Occipital lobe (tissue), 2 donors: ENCODE data around the gene HNRNPCL1. TPM values are rescaled to one million over a fixed set of nuclear protein-coding genes. Genes with fewer than 3 reads are reported as not detected.
"Not testable (repeated sequence)": the region's sequence is repeated elsewhere in the genome, so short reads cannot be mapped to it uniquely, and the experiment has no call there.

Source experiments
- DNase-seq: peaks from one replicate; lab custom pipeline; 2025; lab: John Stamatoyannopoulos, UW
- total RNA-seq: library from RNA; depleted of rRNA; stranded (reverse); fragments of >200 nt; gene quantifications from one replicate; pipeline ENCODE4 v1.2.3, GENCODE V29; 2014

HNRNPCL1 gene
- not detected for total RNA-seq

DNA sequence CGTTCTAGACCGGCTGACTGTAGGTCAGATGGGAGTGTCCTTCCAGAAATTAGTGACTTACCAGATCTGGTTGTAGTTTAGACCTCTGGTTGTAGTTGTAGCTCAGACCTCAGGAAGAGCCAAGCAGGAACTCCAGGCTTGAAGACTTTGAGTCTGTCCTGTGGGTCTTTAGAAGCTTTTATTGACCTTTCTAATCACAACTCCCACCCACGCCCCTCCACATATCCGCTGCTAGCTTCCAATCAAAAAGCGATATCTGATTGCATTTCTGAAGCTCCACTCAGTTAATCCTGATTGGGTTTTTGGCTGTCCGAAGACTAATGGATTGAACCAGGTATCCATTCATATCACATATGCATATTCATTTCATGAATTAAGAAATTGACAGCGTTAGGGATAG is at the start of gene HNRNPCL1:
TSS of gene HNRNPCL1 (minus strand) at position 101 of the 400 bp plus-strand sequence. CDS start 431 bp downstream, outside the sequence.
- DNase-seq, result not testable (repeated sequence)

DNA sequence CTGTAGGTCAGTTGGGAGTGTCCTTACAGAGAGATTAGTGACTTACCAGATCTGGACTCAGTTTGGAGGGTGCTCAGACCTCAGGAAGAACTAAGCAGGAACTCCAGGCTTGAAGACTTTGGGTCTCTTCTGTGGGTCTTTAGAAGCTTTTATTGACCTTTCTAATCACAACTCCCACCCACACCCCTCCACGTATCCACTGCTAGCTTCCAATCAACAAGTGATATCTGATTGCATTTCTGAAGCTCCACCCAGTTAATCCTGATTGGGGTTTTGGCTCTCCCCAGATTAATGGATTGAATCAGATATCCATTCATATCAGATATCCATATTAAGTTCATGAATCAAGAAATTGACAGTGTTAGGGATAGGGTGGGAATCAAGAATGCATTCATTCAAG is 49.6 kb upstream of the HNRNPCL1 start, which contains the start of gene PRAMEF10:
TSS of gene PRAMEF10 (minus strand) at position 101 of the 400 bp plus-strand sequence. CDS start 2,423 bp downstream, outside the sequence.
- DNase-seq, result not testable (repeated sequence)

DNA sequence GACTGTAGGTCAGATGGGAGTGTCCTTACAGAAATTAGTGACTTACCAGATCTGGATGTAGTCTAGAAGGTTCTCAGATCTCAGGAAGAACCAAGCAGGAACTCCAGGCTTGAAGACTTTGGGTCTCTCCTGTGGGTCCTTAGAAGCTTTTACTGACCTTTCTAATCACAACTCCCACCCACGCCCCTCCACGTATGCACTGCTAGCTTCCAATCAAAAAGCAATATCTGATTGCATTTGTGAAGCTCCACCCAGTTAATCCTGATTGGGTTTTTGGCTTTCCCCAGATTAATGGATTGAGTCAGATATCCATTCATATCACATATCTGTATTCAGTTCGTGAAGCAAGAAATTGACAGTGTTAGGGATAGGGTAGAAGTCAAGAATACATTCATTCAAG is 37.6 kb upstream of the HNRNPCL1 start, which contains the start of gene PRAMEF4:
TSS of gene PRAMEF4 (minus strand) at position 101 of the 400 bp plus-strand sequence. CDS start 2,807 bp downstream, outside the sequence.
- DNase-seq, result not testable (repeated sequence)

DNA sequence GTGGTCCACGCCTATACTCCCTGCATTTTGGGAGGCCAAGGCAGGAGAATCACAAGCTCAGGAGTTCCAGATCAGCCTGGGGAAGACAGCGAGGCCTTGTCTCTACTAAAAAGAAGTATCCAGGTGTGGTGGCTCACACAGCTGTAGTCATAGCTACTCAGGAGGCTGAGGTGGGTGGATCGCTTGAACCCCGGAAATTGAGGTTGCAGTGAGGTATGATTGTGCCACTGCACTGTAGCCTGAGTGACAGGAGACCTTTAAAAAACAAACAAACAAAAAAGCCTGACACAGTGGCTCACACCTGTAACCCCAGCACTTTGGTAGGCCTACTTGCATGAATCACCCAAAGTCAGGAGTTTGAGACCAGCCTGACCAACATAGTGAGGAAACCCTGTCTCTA is 29.9 kb upstream of the HNRNPCL1 start:
- not testable (repeated sequence) for DNase-seq

DNA sequence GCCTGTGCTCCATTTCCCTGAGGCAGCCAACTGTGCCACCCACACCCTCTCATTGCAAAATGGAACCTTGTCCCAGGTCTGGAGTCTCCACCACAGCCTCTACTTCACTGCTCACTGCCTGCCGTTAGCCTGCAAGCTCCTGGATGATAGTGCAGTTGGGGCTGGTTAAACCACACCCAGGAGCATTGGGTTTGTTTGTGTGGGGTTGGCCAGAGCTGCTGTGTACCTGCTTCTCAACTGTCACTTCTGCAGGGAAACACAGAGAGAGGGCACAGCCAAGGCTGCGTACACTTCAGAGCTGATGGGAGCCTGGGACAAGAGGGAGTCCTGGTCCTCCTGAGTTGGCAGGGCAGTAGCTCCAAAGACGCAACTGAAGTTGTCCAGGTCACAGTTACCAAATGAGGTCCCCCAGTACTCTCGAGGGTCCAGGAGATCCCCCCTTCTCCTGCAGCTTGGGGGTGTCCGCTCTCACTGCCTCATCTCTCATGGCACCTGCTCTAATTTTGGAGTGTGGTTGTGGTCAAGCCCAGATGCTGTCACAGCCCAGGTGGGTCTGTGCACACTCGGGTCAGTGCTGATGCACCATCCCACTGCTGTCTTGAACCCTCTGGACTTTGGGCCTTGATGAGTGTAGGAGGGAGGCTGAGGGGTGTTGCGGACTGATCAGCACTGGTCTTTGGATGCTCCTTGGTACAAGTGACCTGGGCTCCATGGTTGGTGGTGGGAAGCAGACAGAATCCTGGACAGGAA is 14.8 kb upstream of the HNRNPCL1 start:
- not testable (repeated sequence) for DNase-seq

DNA sequence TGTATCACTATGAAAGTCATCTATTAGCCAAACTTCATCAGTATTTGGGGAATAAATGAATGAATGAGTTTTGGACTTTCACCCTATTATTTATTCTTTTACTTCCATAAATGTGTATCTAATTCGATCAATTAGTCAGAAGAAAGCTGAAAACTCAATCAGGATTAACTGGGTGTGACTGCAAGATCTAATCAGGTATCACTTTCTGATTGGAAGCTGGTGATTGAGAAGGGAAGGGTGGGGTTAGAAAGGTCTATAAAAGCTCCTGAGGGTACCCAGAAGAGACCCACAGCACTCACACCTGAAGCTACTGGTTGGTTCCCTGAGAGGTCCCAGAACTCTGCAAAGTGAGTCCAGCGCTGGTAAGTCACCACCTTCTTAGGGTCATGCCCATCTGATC is 8.3 kb upstream of the HNRNPCL1 start, which contains the start of gene PRAMEF2:
TSS of gene PRAMEF2 (plus strand) at position 301 of the 400 bp plus-strand sequence. CDS start 1,924 bp downstream, outside the sequence.
- not testable (repeated sequence) for DNase-seq

DNA sequence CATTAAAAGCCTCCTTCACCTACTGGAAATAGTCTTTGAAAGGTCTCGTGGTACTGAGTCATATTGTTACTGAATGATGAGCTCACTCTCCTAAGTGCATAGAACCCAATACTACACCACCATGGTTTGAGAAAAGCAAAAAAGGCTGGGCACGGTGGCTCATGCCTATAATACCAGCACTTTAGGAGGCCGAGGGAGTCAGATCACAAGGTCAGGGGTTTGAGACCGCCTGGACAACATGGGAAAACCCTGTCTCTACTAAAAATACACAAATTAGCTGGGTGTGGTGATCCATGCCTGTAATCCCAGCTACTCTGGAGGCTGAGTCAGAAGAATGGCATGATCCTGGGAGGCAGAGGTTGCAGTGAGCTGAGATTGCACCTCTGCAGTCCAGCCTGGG is 3.3 kb upstream of the HNRNPCL1 start:
- DNase-seq, result no peak

DNA sequence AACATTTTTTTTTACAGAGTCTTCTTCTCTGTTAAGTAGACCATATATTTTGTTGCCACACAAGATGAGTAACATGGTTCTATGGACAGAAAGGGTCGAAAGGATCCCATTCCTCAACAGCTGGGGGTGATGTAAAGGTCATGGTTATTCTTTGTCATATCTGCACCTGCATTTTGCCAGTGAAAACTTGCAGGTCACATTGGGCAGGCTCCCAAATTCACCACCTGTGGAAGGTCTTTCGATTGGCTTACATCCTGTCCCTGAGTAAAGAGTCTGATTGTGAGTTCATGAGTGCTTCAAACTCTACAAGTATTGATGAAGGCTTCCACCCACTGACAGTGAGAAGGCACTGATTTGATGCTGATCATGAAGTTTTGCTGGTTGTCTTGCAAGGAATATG is 15.3 kb downstream of the HNRNPCL1 start:
- not testable (repeated sequence) for DNase-seq

DNA sequence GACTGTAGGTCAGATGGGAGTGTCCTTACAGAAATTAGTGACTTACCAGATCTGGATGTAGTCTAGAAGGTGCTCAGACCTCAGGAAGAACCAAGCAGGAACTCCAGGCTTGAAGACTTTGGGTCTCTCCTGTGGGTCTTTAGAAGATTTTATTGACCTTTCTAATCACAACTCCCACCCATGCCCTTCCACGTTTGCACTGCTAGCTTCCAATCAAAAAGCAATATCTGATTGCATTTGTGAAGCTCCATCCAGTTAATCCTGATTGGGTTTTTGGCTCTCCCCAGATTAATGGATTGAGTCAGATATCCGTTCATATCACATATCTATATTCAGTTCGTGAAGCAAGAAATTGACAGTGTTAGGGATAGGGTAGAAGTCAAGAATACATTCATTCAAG is 17.2 kb downstream of the HNRNPCL1 start, which contains the start of gene PRAMEF11:
TSS of gene PRAMEF11 (minus strand) at position 101 of the 400 bp plus-strand sequence. CDS start 2,621 bp downstream, outside the sequence.
- not testable (repeated sequence) for DNase-seq

DNA sequence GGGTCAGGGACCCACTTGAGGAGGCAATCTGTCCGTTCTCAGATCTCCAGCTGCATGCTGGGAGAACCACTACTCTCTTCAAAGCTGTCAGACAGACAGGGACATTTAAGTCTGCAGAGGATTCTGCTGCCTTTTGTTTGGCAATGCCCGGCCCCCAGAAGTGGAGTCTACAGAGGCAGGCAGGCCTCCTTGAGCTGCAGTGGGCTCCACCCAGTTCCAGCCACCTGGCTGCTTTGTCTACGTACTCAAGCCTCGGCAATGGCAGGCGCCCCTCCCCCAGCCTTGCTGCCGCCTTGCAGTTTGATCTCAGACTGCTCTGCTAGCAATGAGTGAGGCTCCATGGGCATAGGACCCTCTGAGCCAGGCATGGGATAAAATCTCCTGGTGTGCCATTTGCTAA is 29.5 kb downstream of the HNRNPCL1 start:
- not testable (repeated sequence) for DNase-seq

DNA sequence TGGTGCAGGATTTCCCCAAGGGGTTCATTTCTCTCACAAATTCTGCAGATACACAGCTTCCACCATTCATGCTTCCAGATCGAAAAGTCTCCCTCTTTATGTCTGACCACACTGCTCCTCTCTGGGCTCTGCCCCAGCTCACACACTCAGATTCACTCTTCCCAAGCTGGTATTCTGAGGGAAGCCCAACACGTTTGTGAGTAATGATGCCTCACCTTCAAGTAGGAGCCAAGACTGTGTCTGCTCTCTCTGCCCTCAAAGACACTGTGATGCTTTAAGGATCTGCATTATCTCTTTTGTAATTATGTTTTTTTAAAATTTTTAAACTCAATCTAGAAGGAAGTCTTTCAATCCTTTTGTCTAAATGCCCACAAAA is 37.1 kb downstream of the HNRNPCL1 start:
- DNase-seq, result no peak

DNA sequence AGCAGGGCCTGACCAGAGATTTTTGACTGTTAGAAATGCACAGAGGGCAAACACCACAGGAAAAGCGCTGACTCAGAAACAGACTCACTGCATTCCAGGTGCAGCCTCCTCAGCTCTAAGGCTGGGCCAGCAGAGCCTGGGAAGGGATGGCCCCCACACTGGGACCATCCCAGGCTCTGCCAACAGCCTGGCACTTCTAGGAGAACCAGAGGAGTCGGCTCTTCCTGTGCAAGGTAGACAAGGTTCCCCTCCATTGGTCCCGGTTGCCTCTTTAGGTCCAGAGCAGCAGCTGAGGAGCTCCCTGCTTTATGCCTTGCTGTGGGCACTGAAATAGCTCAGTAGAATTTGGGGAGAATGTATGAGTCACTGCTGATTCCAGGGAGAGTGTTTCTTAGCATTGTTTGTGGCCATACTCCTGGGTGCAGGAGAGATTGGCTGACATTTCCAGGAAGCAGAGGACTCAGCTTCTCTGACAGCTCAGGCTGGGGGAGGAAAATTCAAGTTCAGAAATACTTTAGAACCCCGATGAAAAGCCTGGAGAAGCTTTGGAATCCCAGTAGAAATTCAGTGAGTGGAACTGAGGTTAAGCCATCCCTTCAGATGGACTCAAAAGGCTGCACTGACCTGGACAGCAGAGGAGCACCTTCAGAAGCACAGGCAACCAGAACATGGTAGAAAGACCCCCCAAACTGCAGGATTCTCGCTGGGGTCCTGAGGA is 37.7 kb downstream of the HNRNPCL1 start:
- DNase-seq, result no peak

DNA sequence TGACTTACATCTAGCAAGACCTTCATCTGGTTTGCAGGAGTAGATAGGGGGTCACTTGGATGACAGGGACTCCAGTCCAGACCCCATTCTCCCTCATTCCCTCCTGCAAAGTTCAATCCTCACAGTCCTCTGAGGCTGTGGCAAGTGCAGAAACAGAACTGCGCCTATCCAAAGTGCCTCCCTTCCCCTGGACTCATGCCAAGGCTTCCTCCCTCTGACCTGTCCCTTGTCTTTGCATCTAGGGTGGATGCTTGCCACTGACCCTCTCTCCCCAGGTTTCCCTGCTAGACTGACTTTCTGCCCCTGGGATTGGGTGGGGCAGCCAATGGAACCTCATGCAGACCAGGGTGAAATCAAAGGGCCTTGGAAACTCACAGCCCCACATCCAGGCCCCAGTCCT is 38.6 kb downstream of the HNRNPCL1 start:
- DNase-seq, result no peak

DNA sequence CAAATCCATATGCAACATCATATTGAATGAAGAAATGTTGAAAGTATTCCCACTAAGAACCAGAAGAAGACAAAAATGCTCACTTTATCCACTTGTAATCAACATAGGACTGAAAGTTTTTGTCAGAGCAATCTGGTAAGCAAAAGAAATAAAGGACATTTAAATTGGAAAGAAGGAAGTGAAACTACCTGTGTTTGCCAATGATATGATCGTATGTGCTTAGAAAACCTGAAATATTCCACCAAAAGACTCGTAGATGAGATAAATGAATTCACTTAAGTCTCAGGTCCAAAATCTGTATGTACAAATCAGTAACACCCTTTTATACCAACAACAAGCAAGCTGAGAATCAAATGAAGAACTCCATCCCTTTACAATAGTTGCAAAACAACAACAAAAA is 48.8 kb downstream of the HNRNPCL1 start:
- no peak for DNase-seq

DNA sequence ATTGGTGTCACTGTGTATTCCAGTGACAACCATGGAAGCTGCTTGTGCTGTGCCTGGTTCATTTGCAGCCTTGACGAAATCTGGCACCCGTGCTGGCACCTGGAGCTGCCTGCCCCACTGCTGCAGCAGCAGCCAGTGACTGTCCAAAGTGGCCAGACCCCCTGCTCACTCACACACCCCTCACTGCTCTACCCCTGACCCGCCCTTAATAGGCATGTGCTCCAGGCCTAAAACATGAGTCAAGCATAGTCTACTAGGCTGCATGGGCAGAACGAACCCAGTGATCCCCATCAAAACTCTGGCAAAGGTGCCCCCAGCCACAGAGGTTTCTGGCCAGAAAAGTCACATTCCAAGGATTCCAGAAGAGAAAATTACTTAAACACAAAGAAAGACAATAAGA is 49.6 kb downstream of the HNRNPCL1 start:
- no peak for DNase-seq

Other genes starting within 250 kb of the HNRNPCL1 start
- gene DHRS3, start 230.5 kb downstream of the HNRNPCL1 start, total RNA-seq, result 11.5 TPM
- gene AADACL4, start 204.6 kb downstream of the HNRNPCL1 start, total RNA-seq, result not detected
- gene AADACL3, start 132.6 kb downstream of the HNRNPCL1 start, total RNA-seq, result not detected
- gene CFAP107, start 102.5 kb downstream of the HNRNPCL1 start, total RNA-seq, result not detected
- not detected for gene PRAMEF12, start 75.0 kb downstream of the HNRNPCL1 start, total RNA-seq
- not detected for gene PRAMEF1, start 57.3 kb downstream of the HNRNPCL1 start, total RNA-seq
- not detected for gene PRAMEF11, start 17.3 kb downstream of the HNRNPCL1 start, total RNA-seq
- gene PRAMEF2, start 8.4 kb upstream of the HNRNPCL1 start, total RNA-seq, result not detected
- gene PRAMEF4, start 37.5 kb upstream of the HNRNPCL1 start, total RNA-seq, result not detected
- not detected for gene PRAMEF10, start 49.5 kb upstream of the HNRNPCL1 start, total RNA-seq
- gene PRAMEF7, start 67.9 kb upstream of the HNRNPCL1 start, total RNA-seq, result not detected
- gene PRAMEF6, start 98.9 kb upstream of the HNRNPCL1 start, total RNA-seq, result not detected
- not detected for gene PRAMEF27, start 207.9 kb upstream of the HNRNPCL1 start, total RNA-seq
- not detected for gene HNRNPCL3, start 212.0 kb upstream of the HNRNPCL1 start, total RNA-seq
- gene PRAMEF25, start 222.1 kb upstream of the HNRNPCL1 start, total RNA-seq, result not detected